Osteocyte (in vitro differentiated cells): ENCODE measurements around the gene CD300C. TPM values are rescaled to one million over a fixed set of nuclear protein-coding genes. Genes with fewer than 3 reads are reported as not detected.

Source experiments
- DNase-seq: peaks from one replicate; pipeline ENCODE4 v3.0.0; 2021; ENCODE audit warnings: mixed read lengths; ENCODE audit not compliant: unreplicated experiment; ENCODE audit errors: extremely low spot score
- H3K27ac Mint-ChIP-seq: one replicate; pipeline ENCODE4 v1.8.0; 2021; ENCODE audit warnings: mild to moderate bottlenecking, mixed read lengths; ENCODE audit not compliant: unreplicated experiment
- H3K27me3 Mint-ChIP-seq: one replicate; pipeline ENCODE4 v1.8.0; 2021; ENCODE audit warnings: mixed read lengths; ENCODE audit not compliant: unreplicated experiment
- H3K36me3 Mint-ChIP-seq: one replicate; pipeline ENCODE4 v1.8.0; 2021; ENCODE audit warnings: mixed read lengths; ENCODE audit not compliant: unreplicated experiment
- H3K4me1 Mint-ChIP-seq: one replicate; pipeline ENCODE4 v1.8.0; 2021; ENCODE audit warnings: mixed read lengths; ENCODE audit not compliant: unreplicated experiment
- H3K4me3 Mint-ChIP-seq: one replicate; pipeline ENCODE4 v1.8.0; 2021; ENCODE audit warnings: mild to moderate bottlenecking, moderate library complexity, mixed read lengths; ENCODE audit not compliant: unreplicated experiment
- H3K9me3 Mint-ChIP-seq: one replicate; pipeline ENCODE4 v1.8.0; 2021; ENCODE audit warnings: mixed read lengths; ENCODE audit not compliant: unreplicated experiment
- total RNA-seq: library from RNA; stranded (reverse); gene quantifications from 2 replicates; pipeline ENCODE4 v1.2.1, GENCODE V29; 2021
- TF ChIP-seq, protein P1 (sequence below): fragments of 200-600 bp; sonication (generic); IDR thresholded peaks from 2 replicates; pipeline ENCODE4 v1.5.0; 2021; ENCODE audit warnings: antibody characterized with exemption, mild to moderate bottlenecking, moderate library complexity

CD300C gene
- total RNA-seq, 1 donor from 2014 or later, result not detected

DNA sequence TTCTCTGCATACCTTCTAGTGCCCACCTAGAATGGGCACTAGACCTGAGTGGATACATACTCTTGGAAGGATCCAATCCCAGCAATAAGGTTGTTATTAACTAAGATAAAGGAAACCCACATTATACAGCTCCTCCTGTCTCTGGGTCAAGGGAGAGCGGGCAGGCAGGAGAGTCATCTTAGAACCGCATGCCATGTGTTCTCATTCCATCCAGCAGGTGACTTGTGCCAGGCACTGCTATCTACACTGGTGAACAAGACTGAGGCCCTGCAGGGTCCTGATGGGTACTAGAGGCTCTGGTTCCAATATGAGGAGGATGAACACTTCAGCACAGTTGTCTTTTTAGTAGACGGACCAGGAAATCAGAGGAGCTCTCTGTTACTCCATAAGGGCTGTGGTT is 27.3 kb upstream of the CD300C start:
- Mint-ChIP-seq H3K36me3 (no peaks in the 10 kb centered on the region), H3K9me3 (no peaks in the 10 kb centered on the region), H3K27me3 (peaks cover 2% of the 10 kb centered on the region), H3K4me1 (peaks cover 4% of the 10 kb centered on the region), H3K4me3 (no peak overlapping the region), H3K27ac (no peak overlapping the region)
- DNase-seq, result no peak
- TF ChIP-seq, protein P1, sequence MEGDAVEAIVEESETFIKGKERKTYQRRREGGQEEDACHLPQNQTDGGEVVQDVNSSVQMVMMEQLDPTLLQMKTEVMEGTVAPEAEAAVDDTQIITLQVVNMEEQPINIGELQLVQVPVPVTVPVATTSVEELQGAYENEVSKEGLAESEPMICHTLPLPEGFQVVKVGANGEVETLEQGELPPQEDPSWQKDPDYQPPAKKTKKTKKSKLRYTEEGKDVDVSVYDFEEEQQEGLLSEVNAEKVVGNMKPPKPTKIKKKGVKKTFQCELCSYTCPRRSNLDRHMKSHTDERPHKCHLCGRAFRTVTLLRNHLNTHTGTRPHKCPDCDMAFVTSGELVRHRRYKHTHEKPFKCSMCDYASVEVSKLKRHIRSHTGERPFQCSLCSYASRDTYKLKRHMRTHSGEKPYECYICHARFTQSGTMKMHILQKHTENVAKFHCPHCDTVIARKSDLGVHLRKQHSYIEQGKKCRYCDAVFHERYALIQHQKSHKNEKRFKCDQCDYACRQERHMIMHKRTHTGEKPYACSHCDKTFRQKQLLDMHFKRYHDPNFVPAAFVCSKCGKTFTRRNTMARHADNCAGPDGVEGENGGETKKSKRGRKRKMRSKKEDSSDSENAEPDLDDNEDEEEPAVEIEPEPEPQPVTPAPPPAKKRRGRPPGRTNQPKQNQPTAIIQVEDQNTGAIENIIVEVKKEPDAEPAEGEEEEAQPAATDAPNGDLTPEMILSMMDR, result no peak

DNA sequence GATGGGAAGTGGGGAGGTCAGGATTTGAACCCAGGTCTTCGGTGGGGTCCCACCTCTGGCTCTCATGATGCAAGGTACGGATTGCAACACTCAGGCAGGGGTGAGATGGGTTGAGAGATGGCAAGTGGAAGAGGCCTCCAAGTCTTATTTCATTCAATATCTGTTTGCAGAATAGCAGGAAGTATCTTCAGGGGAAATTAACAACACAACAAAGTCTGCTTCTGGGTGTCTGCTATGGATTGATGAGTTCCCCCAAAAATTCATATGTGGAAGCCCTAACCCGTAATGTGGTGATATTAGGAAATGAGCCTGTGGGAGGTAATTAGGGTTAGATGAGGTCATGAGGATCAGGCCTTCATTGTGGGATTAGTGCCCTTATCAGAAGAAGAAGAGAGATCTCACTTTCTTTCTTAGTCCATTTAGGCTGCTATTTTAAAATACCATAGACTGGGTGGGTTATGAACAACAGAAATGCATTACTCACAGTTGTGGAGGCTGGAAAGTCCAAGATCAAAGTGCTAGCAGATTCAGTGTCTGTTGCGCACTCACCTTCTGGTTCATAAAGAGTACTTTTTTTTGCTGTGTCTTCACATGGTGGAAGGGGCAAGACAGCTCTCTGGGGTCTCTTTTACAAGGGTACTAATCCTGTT is 25.8 kb upstream of the CD300C start:
- H3K9me3 Mint-ChIP-seq, result no peaks in the 10 kb centered on the region
- H3K4me1 Mint-ChIP-seq, result peaks cover 4% of the 10 kb centered on the region
- TF ChIP-seq, protein P1, result no peak
- no peak overlapping the region for H3K4me3 Mint-ChIP-seq
- no peaks in the 10 kb centered on the region for H3K36me3 Mint-ChIP-seq
- DNase-seq, result no peak
- H3K27ac Mint-ChIP-seq, result no peak overlapping the region
- H3K27me3 Mint-ChIP-seq, result peaks cover 2% of the 10 kb centered on the region

DNA sequence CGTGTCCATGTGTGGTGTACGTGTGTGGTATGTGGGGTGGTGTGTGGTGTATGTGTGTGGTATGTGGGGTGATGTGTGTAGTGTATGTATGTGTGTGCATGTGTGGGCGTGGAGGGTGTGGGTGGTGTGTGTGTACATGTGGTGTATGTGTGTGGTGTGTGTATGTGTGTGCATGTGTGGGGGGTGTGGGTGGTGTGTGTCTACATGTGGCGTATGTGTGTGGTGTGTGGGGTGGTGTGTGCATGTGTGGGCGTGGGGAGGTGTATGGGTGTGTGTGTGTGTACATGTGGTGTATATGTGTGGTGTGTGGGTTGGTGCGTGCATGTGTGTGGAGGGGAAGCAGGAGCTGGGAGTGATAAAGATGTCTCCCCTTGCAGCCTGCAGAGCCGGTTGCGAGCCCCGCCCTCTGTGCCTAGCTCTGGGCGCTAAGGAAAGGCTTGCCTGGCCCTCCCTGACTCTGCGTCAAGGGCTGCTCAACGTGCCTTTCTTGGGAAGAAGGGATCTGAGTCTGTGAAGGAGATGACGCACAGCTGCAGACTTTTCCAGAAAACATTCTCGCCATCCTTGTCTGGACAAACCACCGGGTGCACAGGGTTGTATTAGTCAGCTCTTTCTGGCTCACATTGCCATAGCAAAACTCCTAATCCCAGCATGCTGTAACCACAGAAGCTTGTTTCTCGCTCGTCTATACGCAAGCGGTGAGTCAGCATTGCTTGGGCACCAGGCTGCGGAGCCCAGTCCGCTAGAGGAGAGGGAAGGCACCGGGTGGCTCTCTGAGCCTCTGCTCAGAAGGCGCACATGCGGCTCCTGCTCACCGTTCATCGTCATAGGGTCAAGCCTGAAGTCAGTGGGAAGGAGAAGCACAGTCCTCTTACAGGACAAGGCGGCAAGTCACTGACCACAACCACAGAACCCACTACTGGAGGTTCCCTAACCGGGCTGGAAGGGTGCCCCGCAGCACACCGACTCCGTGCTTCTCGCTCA is 23.4 kb upstream of the CD300C start:
- TF ChIP-seq, protein P1, result no peak
- peak overlapping the region; percentile 8 for H3K27ac Mint-ChIP-seq
- no peak for DNase-seq
- H3K36me3 Mint-ChIP-seq, result no peaks in the 10 kb centered on the region
- H3K4me3 Mint-ChIP-seq, result no peak overlapping the region
- peaks cover 4% of the 10 kb centered on the region for H3K27me3 Mint-ChIP-seq
- peaks cover 4% of the 10 kb centered on the region for H3K4me1 Mint-ChIP-seq
- H3K9me3 Mint-ChIP-seq, result no peaks in the 10 kb centered on the region

DNA sequence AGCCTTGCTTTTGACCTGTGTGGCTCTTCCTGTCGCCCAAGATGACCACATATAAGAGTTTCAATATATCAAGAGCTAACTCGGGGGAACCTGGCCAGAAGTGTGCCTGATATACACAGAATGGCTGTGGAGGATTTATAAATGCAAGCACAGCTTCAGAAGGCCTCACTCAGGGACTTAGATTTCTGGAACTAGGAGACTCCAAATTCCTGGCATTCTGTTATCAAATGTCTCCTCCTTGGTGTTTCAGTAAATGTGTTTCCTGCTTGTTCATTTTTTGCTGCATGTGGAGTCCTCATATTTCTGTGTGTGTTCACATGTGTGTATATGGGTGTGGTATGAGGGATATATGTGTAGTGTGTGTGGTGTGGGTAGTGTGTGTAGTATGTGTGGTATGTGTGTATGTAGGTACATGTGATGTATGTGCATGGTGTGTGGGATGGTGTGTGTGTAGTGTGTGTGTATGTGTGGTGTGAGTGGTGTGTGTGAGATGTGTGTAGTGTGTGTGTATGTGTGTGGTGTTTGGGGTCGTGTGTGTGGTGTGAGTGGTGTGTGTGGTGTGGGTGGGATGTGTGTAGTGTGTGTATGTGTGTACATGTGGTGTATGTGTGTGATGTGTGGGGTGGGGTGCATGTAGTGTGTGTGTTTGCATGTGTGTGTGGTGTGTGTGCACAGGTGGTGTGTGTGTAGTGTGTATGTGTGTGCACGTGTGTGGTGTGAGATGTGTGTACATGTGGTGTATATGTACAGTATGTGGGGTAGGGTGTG is 22.4 kb upstream of the CD300C start:
- Mint-ChIP-seq H3K36me3 (no peaks in the 10 kb centered on the region), H3K27me3 (peaks cover 4% of the 10 kb centered on the region), H3K9me3 (peaks cover 4% of the 10 kb centered on the region), H3K4me1 (peaks cover 4% of the 10 kb centered on the region), H3K27ac (no peak overlapping the region), H3K4me3 (no peak overlapping the region)
- no peak for DNase-seq
- TF ChIP-seq, protein P1, result no peak
